HCT116 (cell line): ENCODE results near the gene SMTNL2. TPM values are rescaled to one million over a fixed set of nuclear protein-coding genes. Genes with fewer than 3 reads are reported as not detected.
A peak's percentile ranks its signal among the peaks of the same experiment; 100 is the strongest.

Source experiments
- ATAC-seq: fragments of 200-7000 bp; cut with Tn5 transposase; 2 replicates; pipeline ENCODE4 v1.9.1; 2020; ENCODE audit warnings: mild to moderate bottlenecking, moderate library complexity
- BruUV-seq: library from RNA; stranded (reverse); fragments of 400-500 nt; replicated peaks from 2 replicates; lab custom pipeline; 2021; lab: Mats Ljungman, UMichigan
- CTCF ChIA-PET: fragments of 300-600 bp; sonication (Branson Sonifier 250); formaldehyde crosslinking; loops from one replicate; lab custom pipeline; 2021; ENCODE audit warnings: antibody characterized with exemption; lab: Charles Lee
- POLR2A ChIA-PET: fragments of 300-600, 350-600 bp; sonication (Branson Sonifier 250); formaldehyde crosslinking; loops from one replicate; lab custom pipeline; 2021; ENCODE audit warnings: antibody characterized with exemption; lab: Charles Lee
- RAD21 ChIA-PET, 2 experiments: fragments of 300-600 bp; sonication (Branson Sonifier 250); formaldehyde crosslinking; loops; one replicate each; lab custom pipeline; 2023; ENCODE audit warnings: low total read pairs in 2 of 2; ENCODE audit not compliant: uncharacterized antibody in 2 of 2, unreplicated experiment in 2 of 2, low non-redundant PET in 1 of 2; lab: Charles Lee
- DNase-seq: peaks from one replicate; pipeline ENCODE4 v3.0.0-alpha.2; 2010; ENCODE audit warnings: low read depth, low spot score
- H2AFZ ChIP-seq: fragments of 200-600 bp; shearing (Covaris generic), sonication (generic); 2 replicates; pipeline ENCODE4 v1.6.1; 2017; ENCODE audit warnings: low read depth, mixed run types, mixed read lengths, antibody characterized with exemption, low read length; ENCODE audit not compliant: poor library complexity, severe bottlenecking
- H3K27ac ChIP-seq: 2 replicates; pipeline ENCODE4 v1.5.1; 2012; ENCODE audit warnings: low read depth, low read length
- H3K27me3 ChIP-seq: fragments of 200-600 bp; sonication (generic); 2 replicates; pipeline ENCODE4 v1.6.1; 2016; ENCODE audit warnings: mixed run types, low read length, mixed read lengths; ENCODE audit not compliant: insufficient read depth
- H3K36me3 ChIP-seq, 2 experiments: fragments of 200-500 bp in 1 of 2; fragments of 200-600 bp in 1 of 2; sonication (Bioruptor generic) in 1 of 2; sonication (generic) in 1 of 2; 2 replicates each; pipeline versions ENCODE4 v1.5.1 to v1.6.1; 2014 to 2016; ENCODE audit warnings: low read length in 2 of 2, inconsistent platforms in 1 of 2, mixed read lengths in 1 of 2, mixed run types in 1 of 2; ENCODE audit not compliant: insufficient read depth in 2 of 2, control insufficient read depth in 1 of 2
- H3K4me1 ChIP-seq, 2 experiments: fragments of 200-600 bp in 1 of 2; sonication (generic) in 1 of 2; 2 replicates each; pipeline versions ENCODE4 v1.5.1 to v1.6.1; 2012 to 2017; ENCODE audit warnings: low read length in 2 of 2, inconsistent platforms in 1 of 2, mild to moderate bottlenecking in 1 of 2, mixed read lengths in 1 of 2, mixed run types in 1 of 2, moderate library complexity in 1 of 2; ENCODE audit not compliant: insufficient read depth in 2 of 2, control insufficient read depth in 1 of 2
- H3K4me2 ChIP-seq: fragments of 200-600 bp; sonication (generic); 2 replicates; pipeline ENCODE4 v1.6.1; 2017; ENCODE audit warnings: mixed run types, low read length, mixed read lengths
- H3K4me3 ChIP-seq, 2 experiments: fragments of 200-600 bp in 1 of 2; sonication (generic) in 1 of 2; replicated peaks in 1 of 2; 2 replicates each; pipeline ENCODE4 v1.5.1; 2011 to 2016; ENCODE audit warnings: low read length in 2 of 2, control low read depth in 1 of 2, low read depth in 1 of 2, mild to moderate bottlenecking in 1 of 2, mixed read lengths in 1 of 2, mixed run types in 1 of 2
- H3K79me2 ChIP-seq: fragments of 200-600 bp; sonication (generic); 2 replicates; pipeline ENCODE4 v1.6.1; 2017; ENCODE audit warnings: mild to moderate bottlenecking, mixed run types, low read length, moderate library complexity, mixed read lengths; ENCODE audit not compliant: insufficient read depth
- H3K9ac ChIP-seq: fragments of 200-600 bp; sonication (generic); 2 replicates; pipeline ENCODE4 v1.6.1; 2016; ENCODE audit warnings: low read length, mixed read lengths
- H3K9me2 ChIP-seq: fragments of 200-600 bp; sonication (generic), shearing (Covaris generic); 2 replicates; pipeline ENCODE4 v1.6.1; 2017; ENCODE audit warnings: mixed run types, mild to moderate bottlenecking, moderate library complexity; ENCODE audit not compliant: insufficient read depth
- H3K9me3 ChIP-seq, 2 experiments: fragments of 200-500 bp in 1 of 2; fragments of 200-600 bp in 1 of 2; sonication (Bioruptor generic) in 1 of 2; sonication (generic) in 1 of 2; 2 replicates each; pipeline ENCODE4 v1.6.1; 2014 to 2017; ENCODE audit warnings: low read length in 2 of 2, mixed read lengths in 2 of 2, inconsistent platforms in 1 of 2, low read depth in 1 of 2, mild to moderate bottlenecking in 1 of 2, mixed run types in 1 of 2, moderate library complexity in 1 of 2; ENCODE audit not compliant: control insufficient read depth in 1 of 2, insufficient read depth in 1 of 2
- H4K20me1 ChIP-seq: fragments of 200-600 bp; sonication (generic), shearing (Covaris generic); 2 replicates; pipeline ENCODE4 v1.6.1; 2017; ENCODE audit warnings: mixed run types, mild to moderate bottlenecking, moderate library complexity; ENCODE audit not compliant: insufficient read depth
- ELF1 ChIP-seq: IDR thresholded peaks from 2 replicates; pipeline ENCODE4 v1.6.1; 2012; ENCODE audit warnings: low read depth, borderline replicate concordance
- EZH2 ChIP-seq: fragments of 200-600 bp; sonication (generic); IDR thresholded peaks from 2 replicates; pipeline ENCODE4 v1.6.1; 2017; ENCODE audit warnings: antibody characterized with exemption, mixed run types
- JUND ChIP-seq: IDR thresholded peaks from 2 replicates; pipeline ENCODE4 v1.6.1; 2012
- POLR2AphosphoS5 ChIP-seq: IDR thresholded peaks from 2 replicates; pipeline ENCODE4 v1.6.1; 2011; ENCODE audit warnings: mild to moderate bottlenecking, low read depth, low read length, moderate library complexity
- RAD21 ChIP-seq: IDR thresholded peaks from 2 replicates; pipeline ENCODE4 v1.6.1; 2012; ENCODE audit warnings: low read depth, mild to moderate bottlenecking
- SRF ChIP-seq: IDR thresholded peaks from 2 replicates; pipeline ENCODE4 v1.6.1; 2012; ENCODE audit warnings: low read depth
- YY1 ChIP-seq: IDR thresholded peaks from 2 replicates; pipeline ENCODE4 v1.6.1; 2011; ENCODE audit warnings: low read length, low read depth, moderate library complexity, mild to moderate bottlenecking; ENCODE audit not compliant: insufficient replicate concordance; ENCODE audit errors: extremely low read depth
- ZFX ChIP-seq: fragments of 450-650 bp; IDR thresholded peaks from 2 replicates; pipeline ENCODE4 v1.6.1; 2017
- ZNF274 ChIP-seq: fragments of 200-500 bp; sonication (Bioruptor generic); IDR thresholded peaks from 2 replicates; pipeline ENCODE4 v1.6.1; 2014; ENCODE audit warnings: mild to moderate bottlenecking, low read depth, low read length, inconsistent platforms
- intact Hi-C: fragments of 100-400 bp; cut with micrococcal nuclease; formaldehyde crosslinking; loops from 2 replicates; pipeline ENCODE4 v1.10.0; 2022
- total RNA-seq: library from RNA; stranded (reverse); gene quantifications from one replicate; pipeline ENCODE4 v1.2.1, GENCODE V29; 2021; ENCODE audit not compliant: unreplicated experiment
- TF ChIP-seq, protein P1 (sequence below), 3 experiments: fragments of 200-600 bp in 1 of 3; sonication (generic) in 1 of 3; IDR thresholded peaks in 2 of 3; conservative IDR thresholded peaks in 1 of 3; 2 replicates each; pipeline ENCODE4 v1.5.1; 2012 to 2017; ENCODE audit warnings: low read depth in 2 of 3, low read length in 2 of 3, antibody characterized with exemption in 1 of 3, borderline replicate concordance in 1 of 3, control low read depth in 1 of 3, mild to moderate bottlenecking in 1 of 3, mixed read lengths in 1 of 3, mixed run types in 1 of 3, moderate library complexity in 1 of 3; ENCODE audit not compliant: insufficient read depth in 1 of 3

SMTNL2 gene
- total RNA-seq, 1 experiment from 2014 or later = 2.3 TPM

DNA sequence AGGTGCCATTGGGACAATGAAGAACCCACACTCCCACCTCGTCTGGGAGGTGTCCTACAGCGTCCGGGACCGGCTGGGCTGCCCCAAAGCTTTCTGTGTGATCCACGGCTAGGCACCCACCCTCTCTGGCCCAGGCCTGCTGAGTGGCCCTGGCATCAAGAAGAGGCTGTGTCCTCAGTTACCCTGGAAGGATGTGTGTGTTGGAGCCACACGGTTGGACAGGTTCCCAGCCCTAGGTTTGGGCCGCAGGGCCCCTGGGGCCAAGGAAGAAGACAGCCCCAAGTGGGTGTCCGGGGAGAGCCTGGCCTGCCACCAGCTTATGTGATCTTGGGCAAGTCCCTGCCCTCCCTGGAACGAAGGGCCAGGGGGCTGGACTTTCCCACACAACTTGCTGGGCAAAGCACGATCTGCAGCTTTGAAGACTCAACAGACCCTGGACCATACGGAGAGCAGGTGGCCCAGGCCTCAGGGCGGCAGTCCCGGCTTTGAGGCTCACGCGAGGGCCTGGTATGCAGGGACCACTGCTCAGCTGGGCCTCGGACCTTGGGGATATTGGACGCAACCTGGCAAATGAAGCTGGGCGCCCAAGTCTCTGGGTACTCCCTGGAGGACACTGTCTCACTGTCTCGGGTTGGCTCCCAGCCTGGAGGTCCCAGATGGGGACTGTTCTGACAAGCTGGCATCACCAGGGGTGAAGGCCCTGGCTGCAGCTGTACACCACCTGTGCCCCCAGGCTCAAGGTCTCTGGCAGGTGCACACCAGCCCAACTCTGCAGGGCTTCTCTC lies 46.7 kb upstream of the SMTNL2 start:
- intact Hi-C loops = no loop called here
- no peaks in the 10 kb centered on the region for H3K9me2 ChIP-seq
- peaks cover 16 to 32% of the 10 kb centered on the region in 2 experiments; a peak in 3 of 4 replicates for H3K36me3 ChIP-seq
- no peak for ATAC-seq
- no peaks in the 10 kb centered on the region; the same call in 1 of the 2 replicates for H3K79me2 ChIP-seq
- H3K9ac ChIP-seq = no peak overlapping the region
- H3K4me1 ChIP-seq = peaks cover 8 to 19% of the 10 kb centered on the region in 2 experiments; a peak in 3 of 4 replicates
- TF ChIP-seq JUND (no peak), YY1 (no peak), EZH2 (no peak), ZFX (no peak), POLR2AphosphoS5 (no peak), RAD21 (no peak), ELF1 (no peak), SRF (no peak), ZNF274 (no peak)
- TF ChIP-seq, protein P1, sequence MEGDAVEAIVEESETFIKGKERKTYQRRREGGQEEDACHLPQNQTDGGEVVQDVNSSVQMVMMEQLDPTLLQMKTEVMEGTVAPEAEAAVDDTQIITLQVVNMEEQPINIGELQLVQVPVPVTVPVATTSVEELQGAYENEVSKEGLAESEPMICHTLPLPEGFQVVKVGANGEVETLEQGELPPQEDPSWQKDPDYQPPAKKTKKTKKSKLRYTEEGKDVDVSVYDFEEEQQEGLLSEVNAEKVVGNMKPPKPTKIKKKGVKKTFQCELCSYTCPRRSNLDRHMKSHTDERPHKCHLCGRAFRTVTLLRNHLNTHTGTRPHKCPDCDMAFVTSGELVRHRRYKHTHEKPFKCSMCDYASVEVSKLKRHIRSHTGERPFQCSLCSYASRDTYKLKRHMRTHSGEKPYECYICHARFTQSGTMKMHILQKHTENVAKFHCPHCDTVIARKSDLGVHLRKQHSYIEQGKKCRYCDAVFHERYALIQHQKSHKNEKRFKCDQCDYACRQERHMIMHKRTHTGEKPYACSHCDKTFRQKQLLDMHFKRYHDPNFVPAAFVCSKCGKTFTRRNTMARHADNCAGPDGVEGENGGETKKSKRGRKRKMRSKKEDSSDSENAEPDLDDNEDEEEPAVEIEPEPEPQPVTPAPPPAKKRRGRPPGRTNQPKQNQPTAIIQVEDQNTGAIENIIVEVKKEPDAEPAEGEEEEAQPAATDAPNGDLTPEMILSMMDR (IDR thresholded peaks at IDR 0.05 in 2 of 3, conservative IDR thresholded peaks at IDR 0.05 in 1 of 3; ENCODE audit: borderline replicate concordance in 1 of 3, insufficient read depth in 1 of 3, low read depth in 2 of 3, low read length in 2 of 3) = no peak
- TF ChIP-seq, all 23 proteins: peak for 0
- Histone ChIP-seq H3K4me2 (no peak overlapping the region), H4K20me1 (no peaks in the 10 kb centered on the region; the same call in 1 of the 2 replicates), H3K4me3 (no peak overlapping the region), H2AFZ (no peak overlapping the region), H3K27ac (peak overlapping the region; percentile 38; the same call in 1 of the 2 replicates), H3K27me3 (no peaks in the 10 kb centered on the region), H3K9me3 (no peaks in the 10 kb centered on the region)
- CTCF ChIA-PET = interaction anchor here (0.6 to 1.5 kb wide), 2 partner anchors 29 to 524 kb away, joined by 3 to 5 read pairs; no protein-coding TSS in a partner anchor
- BruUV-seq = no TSS peak
- no peak for DNase-seq
- POLR2A ChIA-PET = no interaction called here
- RAD21 ChIA-PET = no interaction called here
